Hepatocyte (in vitro differentiated cells): ENCODE results near the gene AMD1. TPM values are rescaled to one million over a fixed set of nuclear protein-coding genes. Genes with fewer than 3 reads are reported as not detected.

ENCODE experiments used
- DNase-seq: peaks from one replicate; pipeline ENCODE4 v3.0.0-alpha.2; 2016; ENCODE audit warnings: low spot score
- H2AFZ ChIP-seq: fragments of 200-600 bp; sonication (generic); 2 replicates; pipeline ENCODE4 v1.6.0; 2016; ENCODE audit warnings: antibody characterized with exemption, mild to moderate bottlenecking
- H3K27ac ChIP-seq: fragments of 200-600 bp; sonication (generic); 2 replicates; pipeline ENCODE4 v1.5.1; 2016; ENCODE audit warnings: mild to moderate bottlenecking
- H3K27me3 ChIP-seq: fragments of 200-600 bp; sonication (generic); 2 replicates; pipeline ENCODE4 v1.6.1; 2016
- H3K36me3 ChIP-seq: fragments of 200-600 bp; sonication (generic); replicated peaks from 2 replicates; pipeline ENCODE4 v1.5.1; 2016; ENCODE audit warnings: low read depth; ENCODE audit not compliant: insufficient read depth
- H3K4me1 ChIP-seq: fragments of 200-600 bp; sonication (generic); 2 replicates; pipeline ENCODE4 v1.5.1; 2016; ENCODE audit warnings: mild to moderate bottlenecking, moderate library complexity; ENCODE audit not compliant: insufficient read depth
- H3K4me2 ChIP-seq: fragments of 200-600 bp; sonication (generic); 2 replicates; pipeline ENCODE4 v1.6.0; 2016
- H3K4me3 ChIP-seq: fragments of 200-600 bp; sonication (generic); 2 replicates; pipeline ENCODE4 v1.5.1; 2016; ENCODE audit warnings: mild to moderate bottlenecking
- H3K79me2 ChIP-seq: fragments of 200-600 bp; sonication (generic); 2 replicates; pipeline ENCODE4 v1.6.0; 2017; ENCODE audit warnings: mild to moderate bottlenecking
- H3K9me2 ChIP-seq: fragments of 200-600 bp; sonication (generic); replicated peaks from 2 replicates; pipeline ENCODE4 v1.6.0; 2017; ENCODE audit warnings: mild to moderate bottlenecking; ENCODE audit not compliant: insufficient read depth
- H3K9me3 ChIP-seq: fragments of 200-600 bp; sonication (generic); 2 replicates; pipeline ENCODE4 v1.5.1; 2016; ENCODE audit warnings: low read depth, mild to moderate bottlenecking
- H4K20me1 ChIP-seq: fragments of 200-600 bp; sonication (generic); 2 replicates; pipeline ENCODE4 v1.6.0; 2016; ENCODE audit warnings: mild to moderate bottlenecking; ENCODE audit not compliant: insufficient read depth, poor library complexity, severe bottlenecking
- EZH2 ChIP-seq: fragments of 200-600 bp; sonication (generic); IDR thresholded peaks from 2 replicates; pipeline ENCODE4 v1.6.1; 2016; ENCODE audit warnings: antibody characterized with exemption, mild to moderate bottlenecking, borderline replicate concordance
- EZH2phosphoT487 ChIP-seq: fragments of 200-600 bp; sonication (generic); IDR thresholded peaks from one replicate; pipeline ENCODE4 v1.6.1; 2018; ENCODE audit warnings: antibody characterized with exemption, mild to moderate bottlenecking, low read depth, moderate library complexity; ENCODE audit not compliant: unreplicated experiment, severe bottlenecking
- WGBS: methylation state at CpG from one replicate; pipeline ENCODE4 v1.1.6; 2016; ENCODE audit warnings: low lambda C conversion rate; ENCODE audit errors: missing lambda C conversion rate; 5-methylcytosine and 5-hydroxymethylcytosine counted together
- polyA plus RNA-seq: library from polyadenylated mRNA; unstranded; fragments of >200 nt; fragmentation: Nextera tagmentation; extraction: Ambion mirVana; gene quantifications from 2 replicates; pipeline ENCODE4 v1.2.1, GENCODE V29; 2016
- total RNA-seq: library from RNA; depleted of rRNA; stranded (reverse); fragments of >200 nt; gene quantifications from 2 replicates; pipeline ENCODE4 v1.2.3, GENCODE V29; 2014
- TF ChIP-seq, protein P1 (sequence below): fragments of 200-600 bp; sonication (generic); IDR thresholded peaks from 2 replicates; pipeline ENCODE4 v1.5.1; 2016; ENCODE audit warnings: antibody characterized with exemption, mild to moderate bottlenecking; ENCODE audit not compliant: poor library complexity

Gene AMD1
- total and polyA plus RNA-seq, 2 experiments from 2014 or later = 42.7 to 106 TPM

DNA sequence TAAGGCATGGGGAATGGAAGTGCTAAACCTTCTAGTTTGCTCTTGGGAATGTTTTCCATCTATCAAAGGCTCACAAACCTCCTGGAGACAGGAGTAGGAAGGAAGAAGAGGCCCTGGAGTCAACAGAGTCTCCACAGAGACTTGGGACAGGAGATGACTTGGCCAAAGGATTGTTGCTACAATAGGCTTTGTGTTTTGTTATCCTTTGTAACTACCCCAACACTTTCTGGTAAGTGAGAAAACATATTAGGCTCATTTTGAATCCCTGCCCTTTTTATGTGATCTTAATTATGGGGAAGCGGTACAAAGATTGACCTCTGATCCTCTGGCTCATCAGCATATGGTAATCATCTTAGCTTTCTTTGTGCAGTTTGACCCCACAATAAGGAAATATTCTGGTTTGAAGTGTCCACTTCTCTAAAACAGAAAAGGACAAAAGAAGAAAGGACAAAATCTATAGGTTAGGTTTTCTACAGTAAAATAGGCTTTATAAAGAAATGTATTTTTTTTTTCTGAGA is 59.9 kb downstream of the AMD1 start:
- no peak overlapping the region for H3K4me3 ChIP-seq
- no peaks in the 10 kb centered on the region for H3K4me1 ChIP-seq
- H3K9me3 ChIP-seq = no peaks in the 10 kb centered on the region
- H2AFZ ChIP-seq = no peak overlapping the region
- H3K9me2 ChIP-seq = no peaks in the 10 kb centered on the region
- H3K27ac ChIP-seq = no peak overlapping the region
- no peaks in the 10 kb centered on the region for H3K36me3 ChIP-seq
- no peaks in the 10 kb centered on the region for H3K27me3 ChIP-seq
- WGBS = 96% methylated on average over 1 of the region's 1 CpG
- TF ChIP-seq EZH2phosphoT487 = no peak
- TF ChIP-seq EZH2 = no peak
- TF ChIP-seq, protein P1, sequence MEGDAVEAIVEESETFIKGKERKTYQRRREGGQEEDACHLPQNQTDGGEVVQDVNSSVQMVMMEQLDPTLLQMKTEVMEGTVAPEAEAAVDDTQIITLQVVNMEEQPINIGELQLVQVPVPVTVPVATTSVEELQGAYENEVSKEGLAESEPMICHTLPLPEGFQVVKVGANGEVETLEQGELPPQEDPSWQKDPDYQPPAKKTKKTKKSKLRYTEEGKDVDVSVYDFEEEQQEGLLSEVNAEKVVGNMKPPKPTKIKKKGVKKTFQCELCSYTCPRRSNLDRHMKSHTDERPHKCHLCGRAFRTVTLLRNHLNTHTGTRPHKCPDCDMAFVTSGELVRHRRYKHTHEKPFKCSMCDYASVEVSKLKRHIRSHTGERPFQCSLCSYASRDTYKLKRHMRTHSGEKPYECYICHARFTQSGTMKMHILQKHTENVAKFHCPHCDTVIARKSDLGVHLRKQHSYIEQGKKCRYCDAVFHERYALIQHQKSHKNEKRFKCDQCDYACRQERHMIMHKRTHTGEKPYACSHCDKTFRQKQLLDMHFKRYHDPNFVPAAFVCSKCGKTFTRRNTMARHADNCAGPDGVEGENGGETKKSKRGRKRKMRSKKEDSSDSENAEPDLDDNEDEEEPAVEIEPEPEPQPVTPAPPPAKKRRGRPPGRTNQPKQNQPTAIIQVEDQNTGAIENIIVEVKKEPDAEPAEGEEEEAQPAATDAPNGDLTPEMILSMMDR = no peak
- DNase-seq = no peak
- no peaks in the 10 kb centered on the region for H4K20me1 ChIP-seq
- no peaks in the 10 kb centered on the region for H3K79me2 ChIP-seq
- no peak overlapping the region for H3K4me2 ChIP-seq

DNA sequence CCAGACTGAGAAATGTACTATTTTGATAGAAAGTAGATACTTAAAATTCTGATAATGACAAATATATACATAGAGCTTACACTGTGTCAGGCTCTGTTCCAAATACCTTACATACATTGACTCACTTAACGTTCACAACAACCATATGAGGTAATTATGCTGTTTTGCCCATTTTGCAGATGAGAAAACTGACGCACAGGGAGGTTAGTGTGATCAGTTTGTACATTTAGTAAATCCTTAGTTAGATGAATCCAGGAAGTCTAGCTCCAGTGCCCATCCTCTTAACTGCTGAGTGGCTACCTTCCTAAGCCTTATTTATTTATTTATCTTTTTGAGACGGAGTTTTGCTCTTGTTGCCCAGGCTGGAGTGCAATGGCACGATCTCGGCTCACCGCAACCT is 60.6 kb downstream of the AMD1 start:
- Histone ChIP-seq H3K4me1 (no peaks in the 10 kb centered on the region), H3K4me3 (no peak overlapping the region), H3K36me3 (no peaks in the 10 kb centered on the region), H4K20me1 (no peaks in the 10 kb centered on the region), H3K27ac (no peak overlapping the region), H3K9me3 (no peaks in the 10 kb centered on the region), H3K4me2 (no peak overlapping the region), H3K9me2 (no peaks in the 10 kb centered on the region), H3K79me2 (no peaks in the 10 kb centered on the region), H2AFZ (no peak overlapping the region), H3K27me3 (no peaks in the 10 kb centered on the region)
- WGBS = 95% methylated on average over 6 of the region's 6 CpGs
- DNase-seq = no peak
- TF ChIP-seq EZH2phosphoT487 = no peak
- TF ChIP-seq, protein P1 = no peak
- no peak for TF ChIP-seq EZH2

DNA sequence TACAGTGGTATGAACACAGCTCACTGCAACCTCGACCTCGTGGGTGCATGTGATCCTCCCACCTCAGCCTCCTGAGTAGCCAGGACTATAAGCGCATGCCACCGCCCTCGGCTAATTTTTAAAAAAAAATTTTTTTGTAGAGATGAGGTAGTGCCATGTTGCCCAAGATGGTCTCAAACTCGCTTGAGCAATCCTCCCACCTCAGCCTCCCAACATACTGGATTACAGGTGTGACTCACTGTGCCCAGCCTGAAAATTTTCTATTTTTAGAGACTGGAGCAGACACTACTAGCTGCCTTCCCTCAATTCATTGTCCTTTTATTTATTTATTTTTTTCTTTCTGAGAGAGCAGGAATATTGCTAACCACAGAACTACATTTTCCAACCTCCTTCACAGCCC is 63.6 kb downstream of the AMD1 start:
- H3K9me3 ChIP-seq = no peaks in the 10 kb centered on the region
- no peaks in the 10 kb centered on the region for H3K27me3 ChIP-seq
- H3K4me1 ChIP-seq = no peaks in the 10 kb centered on the region
- H4K20me1 ChIP-seq = no peaks in the 10 kb centered on the region
- H2AFZ ChIP-seq = no peak overlapping the region
- H3K27ac ChIP-seq = no peak overlapping the region
- no peak for DNase-seq
- TF ChIP-seq EZH2 (no peak), EZH2phosphoT487 (no peak)
- TF ChIP-seq, protein P1 = no peak
- 96% methylated on average over 6 of the region's 6 CpGs for WGBS
- no peak overlapping the region for H3K4me2 ChIP-seq
- no peaks in the 10 kb centered on the region for H3K36me3 ChIP-seq
- H3K9me2 ChIP-seq = no peaks in the 10 kb centered on the region
- no peak overlapping the region for H3K4me3 ChIP-seq
- no peaks in the 10 kb centered on the region for H3K79me2 ChIP-seq
